Measurements from ENCODE around the gene BUB1B.

BUB1B gene

DNA sequence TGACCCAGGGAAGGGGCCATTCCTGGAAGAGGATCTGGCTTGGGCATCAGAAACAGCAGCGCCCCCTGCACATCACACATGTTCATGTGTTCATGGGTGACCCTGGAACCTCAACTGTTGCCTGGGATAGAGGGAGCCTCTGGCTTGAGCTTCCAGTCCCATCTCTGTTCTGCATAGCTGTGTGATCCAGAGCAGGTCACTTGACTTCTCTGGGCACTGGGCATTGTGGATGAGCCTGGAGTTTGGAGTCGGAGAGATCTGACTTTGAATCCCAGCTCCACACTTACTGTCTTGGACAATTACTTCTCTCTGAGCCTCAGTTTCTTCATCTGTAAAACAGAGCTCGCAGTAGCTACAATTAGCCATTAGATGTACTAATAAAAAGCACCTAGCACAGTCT is 93.6 kb downstream of the BUB1B start:
- no peak for DNase-seq (ENCODE audit: low read depth in 2 of 2)

DNA sequence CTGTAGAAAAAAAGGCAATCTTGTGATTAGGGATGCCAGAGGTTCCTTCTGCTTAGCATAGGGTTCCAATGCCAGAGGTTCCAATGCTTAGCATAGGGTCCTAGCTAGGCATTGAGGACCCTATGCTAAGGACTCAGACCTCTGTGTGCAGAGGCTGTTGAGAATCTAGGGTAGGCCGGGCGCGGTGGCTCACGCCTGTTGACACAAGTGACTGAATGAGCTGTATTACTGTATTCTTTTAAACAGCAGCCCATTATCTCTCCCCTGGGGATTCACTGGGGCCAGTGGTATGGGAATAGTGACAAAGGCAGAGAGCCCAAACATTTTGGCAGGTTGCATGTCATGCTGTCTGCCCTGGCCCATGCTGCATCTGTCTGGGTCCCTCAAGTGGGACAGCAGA is 94.2 kb downstream of the BUB1B start:
- no peak for DNase-seq (ENCODE audit: low read depth in 2 of 2)

- no peak for DNase-seq (ENCODE audit: low read depth in 2 of 2)
Measured at GRCh38 chr15:40256638-40257235, 95.9 kb downstream of the BUB1B start.

DNA sequence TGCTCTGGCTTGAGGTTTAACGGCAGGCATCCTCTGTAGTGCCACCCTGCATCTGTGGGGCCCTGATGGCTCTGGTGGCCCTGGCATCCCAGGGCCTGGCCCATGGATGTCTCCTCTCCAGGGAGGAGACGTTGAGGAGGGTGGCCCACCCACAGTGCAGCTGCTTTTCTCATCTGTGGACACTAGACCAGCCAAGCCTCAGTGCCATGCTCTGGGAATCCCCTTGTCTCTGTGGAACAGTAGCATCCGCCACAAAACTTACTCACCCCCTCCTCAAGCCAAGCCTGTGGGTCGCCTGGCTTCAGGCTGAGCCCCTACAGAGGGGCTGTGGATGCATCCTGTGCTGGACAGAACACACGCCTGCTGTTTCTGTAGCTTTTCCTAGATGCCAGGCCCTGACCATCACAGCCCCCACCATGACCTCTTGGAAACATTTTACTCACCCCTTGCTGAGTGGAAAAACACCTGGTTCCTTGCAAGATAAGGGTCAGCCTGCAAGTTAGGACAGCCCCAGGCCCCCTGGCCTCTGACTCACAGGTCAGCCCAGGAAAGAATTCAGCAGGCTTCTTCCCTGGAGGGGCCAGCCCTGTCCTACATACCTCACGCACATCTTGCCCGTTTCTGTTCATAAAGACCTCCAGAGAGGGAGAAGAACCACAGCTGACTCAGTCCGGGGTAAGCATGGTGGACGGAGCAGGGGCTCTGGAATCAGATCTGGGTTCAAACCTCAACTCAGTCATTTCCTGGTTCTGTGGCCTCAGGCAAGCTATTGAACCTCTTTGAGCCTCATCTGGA is 97.0 kb downstream of the BUB1B start:
- no peak for DNase-seq (ENCODE audit: low read depth in 2 of 2)

DNA sequence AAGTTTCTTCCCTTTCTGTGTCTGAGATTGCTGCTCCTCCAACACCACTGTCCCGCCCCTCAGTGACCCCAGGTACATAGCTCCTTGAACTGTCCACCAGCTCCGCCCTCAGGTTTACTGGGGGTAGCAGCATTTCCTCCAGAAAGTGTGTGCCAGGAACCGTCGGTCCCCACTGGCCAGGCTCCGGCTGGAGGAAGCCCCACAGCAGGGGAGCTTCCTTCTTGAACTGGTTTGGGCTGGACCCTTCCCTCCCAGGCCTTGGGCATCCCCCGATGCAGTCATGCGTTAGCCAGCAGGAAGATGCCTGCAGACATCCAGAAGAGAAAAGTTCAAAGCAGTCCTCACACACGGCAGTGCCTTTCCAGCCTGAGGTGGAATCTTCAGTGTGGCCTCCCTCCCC is 97.7 kb downstream of the BUB1B start:
- DNase-seq (ENCODE audit: low read depth in 2 of 2), result no peak

DNA sequence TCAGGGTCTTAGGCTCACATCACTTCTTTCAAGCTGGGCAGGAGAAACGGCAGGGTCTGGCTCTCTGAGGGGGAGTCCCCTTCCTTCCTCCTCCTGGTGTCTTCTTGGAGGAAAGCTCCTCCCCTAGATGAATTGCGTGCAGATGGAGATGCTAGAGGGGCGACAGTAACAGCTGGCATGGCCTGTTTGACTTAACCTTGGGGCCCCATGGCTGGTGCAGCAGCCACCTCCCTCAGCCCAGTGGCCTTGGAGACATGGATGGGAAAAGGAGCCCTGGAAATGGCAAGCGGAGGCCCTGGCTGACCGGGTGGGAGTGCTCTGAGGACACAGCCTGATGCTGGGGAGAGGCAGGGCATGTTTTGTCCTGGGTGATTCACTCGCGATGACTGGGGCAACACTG is 98.2 kb downstream of the BUB1B start:
- no peak for DNase-seq (ENCODE audit: low read depth in 2 of 2)

- DNase-seq (ENCODE audit: low read depth in 2 of 2), result no peak
Measured at GRCh38 chr15:40263024-40263754, 102.3 kb downstream of the BUB1B start.

DNA sequence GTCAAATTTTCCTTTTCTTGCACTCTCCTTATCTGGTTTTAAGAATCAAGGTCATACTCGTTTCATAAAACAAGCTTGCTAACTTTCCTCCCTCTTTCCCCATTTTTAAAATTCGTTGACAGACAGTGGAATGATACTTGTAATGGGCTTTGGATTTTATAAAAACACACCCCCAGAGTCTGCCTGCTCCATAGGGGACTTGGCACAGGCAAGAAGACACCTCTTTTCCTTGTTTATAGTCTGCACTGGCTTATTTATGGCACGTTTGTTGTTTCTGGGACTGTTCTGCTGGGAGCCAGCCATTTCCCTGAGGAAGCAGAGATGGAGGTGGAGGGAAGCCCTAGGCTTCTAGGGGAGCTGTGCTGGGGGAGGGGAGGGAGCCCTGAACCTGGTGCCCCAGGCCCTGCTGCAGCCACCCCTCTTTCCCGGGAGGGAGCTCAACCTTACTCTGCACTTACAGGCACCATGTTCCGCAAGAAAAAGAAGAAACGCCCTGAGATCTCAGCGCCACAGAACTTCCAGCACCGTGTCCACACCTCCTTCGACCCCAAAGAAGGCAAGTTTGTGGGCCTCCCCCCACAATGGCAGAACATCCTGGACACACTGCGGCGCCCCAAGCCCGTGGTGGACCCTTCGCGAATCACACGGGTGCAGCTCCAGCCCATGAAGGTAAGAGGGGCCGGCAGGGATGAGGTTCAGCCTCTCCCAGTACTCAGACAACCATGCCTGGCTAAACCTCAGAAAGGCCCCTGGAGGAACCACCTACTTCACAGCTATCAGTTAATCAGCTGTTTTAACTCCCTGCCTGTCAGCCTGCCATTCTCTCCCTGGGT is 103.7 kb downstream of the BUB1B start:
- DNase-seq (ENCODE audit: low read depth in 2 of 2), result no peak

DNA sequence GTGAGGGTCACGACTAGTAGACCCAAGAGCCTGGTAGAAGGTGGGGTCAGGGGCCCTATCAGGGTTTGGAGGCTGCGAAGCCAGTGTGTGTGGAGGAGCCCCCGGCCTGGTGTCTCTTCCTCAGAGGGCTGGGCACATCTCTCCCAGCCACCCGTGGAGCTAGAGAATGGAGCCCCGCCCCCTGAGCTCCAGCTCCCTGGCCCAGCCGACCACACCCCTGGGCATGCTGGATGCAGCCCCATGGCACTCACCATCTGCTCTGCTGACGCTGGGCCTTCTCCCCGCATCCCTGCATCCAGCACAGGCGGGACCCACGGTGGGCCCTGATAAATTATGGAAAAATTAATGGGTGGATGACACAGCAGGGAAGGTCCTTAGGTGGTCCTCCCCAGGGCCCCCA is 104.5 kb downstream of the BUB1B start:
- no peak for DNase-seq (ENCODE audit: low read depth in 2 of 2)

DNA sequence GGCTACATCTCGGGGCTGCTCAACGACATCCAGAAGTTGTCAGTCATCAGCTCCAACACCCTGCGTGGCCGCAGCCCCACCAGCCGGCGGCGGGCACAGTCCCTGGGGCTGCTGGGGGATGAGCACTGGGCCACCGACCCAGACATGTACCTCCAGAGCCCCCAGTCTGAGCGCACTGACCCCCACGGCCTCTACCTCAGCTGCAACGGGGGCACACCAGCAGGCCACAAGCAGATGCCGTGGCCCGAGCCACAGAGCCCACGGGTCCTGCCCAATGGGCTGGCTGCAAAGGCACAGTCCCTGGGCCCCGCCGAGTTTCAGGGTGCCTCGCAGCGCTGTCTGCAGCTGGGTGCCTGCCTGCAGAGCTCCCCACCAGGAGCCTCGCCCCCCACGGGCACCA is 105.0 kb downstream of the BUB1B start:
- no peak for DNase-seq (ENCODE audit: low read depth in 2 of 2)

DNA sequence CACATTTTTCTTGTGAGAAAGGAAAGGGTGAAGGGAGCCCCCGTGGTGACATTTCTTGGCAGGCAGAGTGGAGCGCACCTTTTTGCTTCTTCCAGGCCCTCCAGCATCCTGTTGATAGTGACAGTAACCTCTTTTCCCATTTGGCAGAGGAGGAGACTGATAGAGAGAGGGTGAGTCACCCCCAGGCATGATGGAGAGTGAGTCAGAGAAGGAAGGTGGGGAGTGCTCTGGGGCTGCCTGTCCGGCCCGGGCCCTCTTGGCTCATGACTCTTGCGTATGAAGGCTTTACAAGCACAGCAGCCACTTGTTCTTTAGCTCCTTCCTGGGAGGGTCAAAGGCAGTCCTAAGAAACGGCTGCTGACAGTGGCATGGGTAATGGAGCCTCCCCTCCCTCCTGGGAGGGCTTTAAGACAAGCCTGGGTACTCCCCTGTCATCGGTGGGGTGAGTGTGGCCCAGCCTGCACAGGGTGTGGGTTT is 106.0 kb downstream of the BUB1B start:
- DNase-seq (ENCODE audit: low read depth in 2 of 2), result no peak

GRCh38 chr15:40267670-40268069 is 106.8 kb downstream of the BUB1B start:
- no peak for DNase-seq (ENCODE audit: low read depth in 2 of 2)

DNA sequence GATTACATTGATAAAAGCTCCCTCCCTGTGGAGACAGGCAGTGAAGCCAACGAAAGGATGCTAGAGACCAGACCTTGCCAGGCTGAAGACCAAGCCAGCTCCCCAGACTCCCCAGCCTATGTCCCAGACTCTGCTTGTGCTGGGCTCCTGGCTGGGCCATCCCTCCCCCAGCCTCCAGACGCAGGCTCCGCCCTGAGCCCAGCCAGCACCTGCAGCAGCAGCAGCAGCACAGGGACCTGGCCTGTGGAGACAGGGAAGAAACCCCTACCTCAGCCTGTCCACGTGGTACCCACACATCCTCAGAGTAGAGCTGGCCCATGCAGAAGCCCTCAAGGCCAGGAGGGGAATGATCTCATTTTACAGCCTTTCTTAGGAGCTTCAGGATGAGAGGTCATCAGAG is 108.7 kb downstream of the BUB1B start:
- DNase-seq (ENCODE audit: low read depth in 2 of 2), result no peak

GRCh38 chr15:40270246-40270995 is 109.6 kb downstream of the BUB1B start:
- no peak for DNase-seq (ENCODE audit: low read depth in 2 of 2)
